GM18505 (cell line): ENCODE results near the gene ZDHHC20.

Experiments used
- ATAC-seq: cut with Tn5 transposase; IDR thresholded peaks from one replicate; pipeline ENCODE4 v1.9.1; 2021; ENCODE audit not compliant: unreplicated experiment
- POLR2A ChIP-seq: IDR thresholded peaks from 4 replicates; pipeline ENCODE4 v1.6.1; 2011; ENCODE audit warnings: borderline replicate concordance; ENCODE audit not compliant: insufficient read depth, insufficient read length; ENCODE audit errors: extremely low read depth

The ZDHHC20 gene

DNA sequence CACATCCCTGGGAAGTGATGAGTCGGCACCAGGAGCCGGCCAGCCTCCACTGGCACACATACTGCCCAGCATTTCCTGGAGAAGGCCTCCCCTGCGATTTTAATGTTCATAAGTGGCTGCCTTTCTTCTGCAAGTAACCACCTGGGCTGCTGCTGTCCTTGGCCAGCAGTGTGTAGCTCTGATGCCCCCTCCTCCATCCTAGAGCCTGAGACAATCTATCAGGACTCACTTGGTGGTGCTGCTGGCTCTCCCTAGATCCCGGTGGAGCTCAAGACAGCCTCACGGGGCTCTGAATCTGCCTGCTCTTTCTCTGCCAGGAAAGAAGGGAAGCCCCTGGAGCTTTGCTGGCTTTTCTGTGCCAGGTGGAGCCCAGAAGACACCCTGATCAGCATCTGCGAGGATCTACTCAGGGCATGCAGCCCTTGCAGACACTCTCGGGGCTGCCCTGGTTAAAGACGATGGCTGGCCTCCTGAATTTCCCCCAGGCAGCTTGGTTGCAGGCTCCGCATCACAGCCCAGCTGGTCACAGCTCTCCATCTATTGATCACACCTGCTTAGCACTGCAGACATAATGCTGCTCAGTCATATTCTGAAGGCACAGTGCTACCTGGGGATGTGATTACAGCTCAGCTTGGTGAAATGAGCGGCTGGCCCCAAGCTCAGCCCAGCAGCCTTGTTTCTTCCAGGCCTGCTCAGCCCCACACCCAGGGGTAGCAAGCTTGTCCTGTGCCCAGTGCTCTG, 122.3 kb downstream of the ZDHHC20 start:
- no peak for ATAC-seq

DNA sequence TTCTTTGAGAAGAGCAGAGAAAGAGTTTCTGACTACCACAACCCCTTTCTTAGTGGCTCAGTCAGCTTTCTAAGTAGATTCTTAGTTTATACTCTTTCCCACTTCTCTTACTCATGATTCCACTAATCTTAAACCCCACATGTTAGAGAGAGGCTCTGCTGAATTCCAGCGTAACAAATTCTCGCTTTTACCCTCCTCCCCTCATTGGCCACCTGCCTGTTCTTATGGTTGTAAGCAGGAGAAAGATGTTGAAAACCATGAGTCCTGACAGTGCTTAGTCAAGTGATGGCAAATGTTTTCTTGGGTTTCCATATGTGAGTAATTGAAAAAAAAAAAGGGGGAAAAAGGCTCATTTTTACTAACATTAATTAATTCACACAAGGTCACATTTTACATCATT, 125.9 kb downstream of the ZDHHC20 start:
- TF ChIP-seq POLR2A, result no peak
- ATAC-seq, result no peak

More for the DNA sequence above, 122.3 kb downstream of the ZDHHC20 start:
- no peak for TF ChIP-seq POLR2A

DNA sequence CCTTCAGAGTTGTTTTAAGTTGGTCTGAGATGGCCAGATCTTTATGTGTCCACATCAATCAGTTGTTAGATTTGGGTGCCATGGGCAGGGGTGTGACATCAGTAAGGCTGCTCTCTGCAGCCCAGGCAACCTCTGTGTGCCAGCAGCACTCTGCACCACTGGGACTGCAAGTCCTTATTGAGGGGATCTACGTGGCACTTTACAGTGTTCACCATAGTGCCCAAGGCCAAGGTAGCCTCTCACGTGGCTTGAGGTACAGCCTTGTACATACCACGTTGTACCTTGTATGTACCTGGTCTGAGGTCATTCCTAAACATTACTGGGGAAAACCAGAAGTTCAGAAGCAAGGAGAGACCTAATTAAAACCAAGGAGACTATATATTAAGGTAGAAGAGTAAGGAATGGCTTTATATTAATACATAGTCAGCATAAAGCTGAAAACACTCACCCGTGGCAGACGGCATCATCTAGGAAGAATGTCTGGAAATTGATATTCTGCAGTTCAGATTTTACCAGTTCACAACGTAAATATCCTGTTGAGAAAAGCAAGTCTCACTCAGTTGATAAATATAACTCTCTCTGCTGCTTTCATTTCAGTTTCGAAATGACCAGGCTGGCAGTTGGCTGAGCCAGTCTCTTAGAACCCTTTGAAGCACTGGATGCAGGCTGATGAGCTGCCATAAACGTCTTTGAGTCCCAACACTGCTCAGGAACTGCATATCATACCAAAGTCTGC, 128.8 kb downstream of the ZDHHC20 start:
- ATAC-seq, result peak; percentile 93
- no peak for TF ChIP-seq POLR2A

DNA sequence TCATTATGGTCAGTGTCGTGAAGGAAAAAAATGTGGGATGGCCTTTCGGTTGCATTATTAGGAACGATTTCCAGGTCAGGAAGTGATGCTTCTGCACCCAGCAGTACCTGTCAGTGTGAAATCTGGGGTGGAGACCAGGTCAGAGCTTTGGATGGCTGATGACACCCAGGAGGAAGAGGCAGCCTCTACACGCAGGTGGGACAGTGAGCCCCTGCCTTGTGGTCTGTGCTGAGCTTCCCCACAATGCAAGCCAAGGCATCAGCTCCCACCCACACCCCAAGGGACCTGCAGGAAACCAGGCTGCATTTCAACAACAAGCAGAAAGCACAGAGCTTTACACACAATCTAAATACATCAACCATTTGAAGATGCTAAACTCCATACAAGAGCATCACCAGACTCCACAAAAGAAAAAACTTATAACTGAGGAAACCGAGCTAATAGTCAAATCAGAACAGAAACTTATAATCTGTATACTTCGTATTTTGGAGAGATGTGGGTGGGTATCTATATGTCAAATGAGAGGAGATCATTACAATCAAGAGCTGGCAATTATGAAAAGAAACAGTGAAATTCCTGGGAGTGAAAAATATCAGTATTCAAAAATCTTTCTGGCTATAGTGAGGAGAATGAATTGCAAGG, 130.1 kb downstream of the ZDHHC20 start:
- TF ChIP-seq POLR2A, result no peak
- no peak for ATAC-seq

DNA sequence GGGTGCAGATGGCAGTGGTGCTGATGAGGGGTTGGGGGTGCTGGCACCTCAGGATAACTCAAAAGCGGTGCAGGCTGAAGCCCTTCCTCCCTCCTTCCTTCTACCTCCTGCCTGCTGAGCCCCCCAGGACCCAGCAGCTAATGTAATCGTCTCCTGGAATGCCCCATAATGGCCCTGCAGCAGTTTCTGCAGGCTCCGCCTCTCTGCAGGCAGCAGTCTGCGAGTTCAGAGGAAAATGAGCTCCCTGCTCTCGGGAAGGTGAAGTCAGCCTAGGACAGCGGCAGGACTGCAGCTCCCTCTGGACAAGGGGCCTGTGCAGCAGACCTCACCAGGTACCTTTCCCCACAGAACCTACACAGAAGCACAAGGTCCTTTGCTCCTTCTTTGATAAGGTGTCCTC, 130.9 kb downstream of the ZDHHC20 start:
- TF ChIP-seq POLR2A, result no peak

DNA sequence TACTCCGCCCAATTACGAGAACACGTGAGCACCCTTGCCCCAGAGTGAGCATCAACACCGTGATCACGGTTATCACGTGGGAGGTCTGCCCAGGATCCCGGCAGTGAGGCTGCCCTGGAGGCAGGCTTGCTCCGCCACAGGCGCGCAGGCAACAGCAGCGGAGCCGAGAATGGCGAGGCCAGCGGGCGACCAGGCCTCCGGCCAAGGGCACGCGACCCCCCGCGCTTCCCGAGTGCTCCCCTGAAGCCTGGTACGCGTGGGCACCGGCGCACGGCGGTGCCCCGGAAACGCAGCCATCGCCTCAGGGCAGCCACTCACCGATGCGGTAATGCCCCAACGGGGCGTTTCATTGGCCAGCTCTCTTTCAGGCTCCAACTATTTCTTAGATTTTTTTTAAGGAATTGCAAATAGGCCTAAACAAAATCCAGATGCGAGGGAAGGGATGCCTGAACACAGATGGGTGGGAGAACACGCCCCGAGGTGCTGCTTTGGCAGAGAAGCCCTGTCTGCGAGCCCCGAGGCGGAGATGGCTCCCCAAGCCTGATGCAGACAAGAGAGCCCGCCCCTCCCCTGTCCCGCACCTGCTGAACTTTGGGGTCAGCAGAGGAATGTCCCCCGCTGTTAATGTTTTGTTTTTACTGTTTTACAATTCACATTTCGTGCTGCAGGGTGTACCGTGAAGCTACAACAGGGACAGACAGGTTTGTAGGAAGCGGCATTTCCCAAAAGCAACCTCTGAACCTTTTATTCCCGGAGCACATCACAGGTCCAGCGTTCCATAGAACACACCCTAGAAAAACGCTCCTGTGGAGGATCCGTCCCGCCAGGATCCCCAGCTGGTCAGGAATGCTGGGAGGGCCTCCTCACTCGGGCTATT, 132.7 kb downstream of the ZDHHC20 start:
- no peak for TF ChIP-seq POLR2A
- no peak for ATAC-seq

More for the DNA sequence above, 130.9 kb downstream of the ZDHHC20 start:
- ATAC-seq, result no peak

DNA sequence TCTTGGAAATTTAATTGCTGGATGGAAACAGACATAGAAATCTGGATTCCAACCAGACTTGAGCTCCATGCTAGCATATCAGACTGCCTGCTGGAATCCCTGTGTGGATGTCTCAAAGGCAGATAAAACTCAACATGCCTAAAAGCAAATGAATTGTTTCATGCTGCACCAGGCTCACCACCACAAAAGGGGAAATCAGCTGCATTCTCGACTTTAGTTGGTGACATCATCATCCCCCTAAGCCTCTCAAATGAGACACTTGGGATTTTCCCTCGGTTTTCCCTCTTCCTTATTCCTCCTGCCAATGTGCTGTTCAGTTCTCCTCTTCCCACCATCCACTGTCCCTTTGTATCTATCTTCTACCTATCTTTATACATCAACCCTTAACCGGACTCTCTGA, 134.3 kb downstream of the ZDHHC20 start:
- ATAC-seq, result no peak
- no peak for TF ChIP-seq POLR2A

DNA sequence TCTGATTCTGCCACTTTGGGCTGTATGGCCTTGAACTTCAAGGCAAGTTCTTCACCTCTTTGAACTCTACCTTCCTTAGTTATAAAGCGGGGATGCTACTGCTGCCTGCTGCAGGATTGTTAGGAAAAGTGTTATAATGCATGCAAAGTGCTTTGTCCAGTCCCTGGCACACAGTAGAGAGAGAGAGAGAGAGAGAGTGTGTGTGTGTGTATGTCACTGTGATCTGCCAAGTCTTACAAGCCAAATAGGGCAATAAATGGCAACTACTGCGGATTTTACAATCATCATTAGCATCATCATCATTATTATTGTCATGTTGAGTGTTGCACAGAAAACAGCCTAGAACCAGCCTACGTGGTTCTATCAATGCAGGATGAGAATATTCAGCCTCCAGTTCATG, 136.1 kb downstream of the ZDHHC20 start:
- TF ChIP-seq POLR2A, result no peak
- no peak for ATAC-seq
